Gastrocnemius medialis (tissue), 4 donors: ENCODE measurements around the gene RHOF.

Experiments
- POLR2A ChIP-seq, 2 donors: fragments of 450-650 bp; IDR thresholded peaks; one replicate each; pipeline ENCODE4 v1.6.1; 2017; ENCODE audit warnings: antibody characterized with exemption in 2 of 2, mild to moderate bottlenecking in 2 of 2, moderate library complexity in 2 of 2
- TF ChIP-seq, protein P1 (sequence below), 5 experiments: fragments of 450-650 bp in 3 of 5; fragments of 200-600 bp in 2 of 5; sonication (generic) in 2 of 5; IDR thresholded peaks in 4 of 5; conservative IDR thresholded peaks in 1 of 5; 1 replicate in 4 of 5; 2 replicates in 1 of 5; pipeline ENCODE4 v1.5.1; 2016 to 2019; ENCODE audit warnings: antibody characterized with exemption in 5 of 5, mild to moderate bottlenecking in 3 of 5, moderate library complexity in 3 of 5

DNA sequence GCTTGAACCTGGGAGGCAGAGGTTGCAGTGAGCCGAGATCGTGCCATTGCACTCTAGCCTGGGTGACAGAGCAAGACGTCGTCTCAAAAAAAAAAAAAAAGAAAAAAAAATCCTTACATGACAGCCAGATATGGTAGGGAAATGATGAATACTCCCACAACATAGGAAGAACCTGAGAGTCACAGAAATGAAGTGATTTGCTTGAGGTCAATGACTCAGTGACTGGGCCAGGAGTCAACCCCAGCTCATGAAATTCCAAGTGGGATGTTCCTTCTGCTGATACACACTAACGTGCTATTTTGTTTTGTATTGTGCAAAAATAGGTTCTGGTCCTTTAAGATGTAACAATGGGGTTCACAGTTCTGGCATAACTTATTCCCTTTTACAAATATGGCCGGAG is 9.0 kb downstream of the RHOF start:
- TF ChIP-seq, protein P1, sequence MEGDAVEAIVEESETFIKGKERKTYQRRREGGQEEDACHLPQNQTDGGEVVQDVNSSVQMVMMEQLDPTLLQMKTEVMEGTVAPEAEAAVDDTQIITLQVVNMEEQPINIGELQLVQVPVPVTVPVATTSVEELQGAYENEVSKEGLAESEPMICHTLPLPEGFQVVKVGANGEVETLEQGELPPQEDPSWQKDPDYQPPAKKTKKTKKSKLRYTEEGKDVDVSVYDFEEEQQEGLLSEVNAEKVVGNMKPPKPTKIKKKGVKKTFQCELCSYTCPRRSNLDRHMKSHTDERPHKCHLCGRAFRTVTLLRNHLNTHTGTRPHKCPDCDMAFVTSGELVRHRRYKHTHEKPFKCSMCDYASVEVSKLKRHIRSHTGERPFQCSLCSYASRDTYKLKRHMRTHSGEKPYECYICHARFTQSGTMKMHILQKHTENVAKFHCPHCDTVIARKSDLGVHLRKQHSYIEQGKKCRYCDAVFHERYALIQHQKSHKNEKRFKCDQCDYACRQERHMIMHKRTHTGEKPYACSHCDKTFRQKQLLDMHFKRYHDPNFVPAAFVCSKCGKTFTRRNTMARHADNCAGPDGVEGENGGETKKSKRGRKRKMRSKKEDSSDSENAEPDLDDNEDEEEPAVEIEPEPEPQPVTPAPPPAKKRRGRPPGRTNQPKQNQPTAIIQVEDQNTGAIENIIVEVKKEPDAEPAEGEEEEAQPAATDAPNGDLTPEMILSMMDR (IDR thresholded peaks at IDR 0.05 in 4 of 5, conservative IDR thresholded peaks at IDR 0.05 in 1 of 5), result no peak
- TF ChIP-seq POLR2A (IDR thresholded peaks at IDR 0.05), result no peak
